Measurements from ENCODE around the gene SLC28A1. TPM values are rescaled to one million over a fixed set of nuclear protein-coding genes. Genes with fewer than 3 reads are reported as not detected.

Gene SLC28A1
- total RNA-seq, 2 experiments from 2014 or later = not detected

- Histone ChIP-seq H3K9me2 (ENCODE audit: insufficient read depth, low read length) (no peaks in the 10 kb centered on the region), H3K27ac (ENCODE audit: low read depth, low read length, poor library complexity, severe bottlenecking) (no peak overlapping the region), H3K4me1 (ENCODE audit: insufficient read depth, low read length, poor library complexity, severe bottlenecking) (no peaks in the 10 kb centered on the region), H2AFZ (ENCODE audit: low read length) (no peak overlapping the region), H3K4me2 (ENCODE audit: low read length) (no peak overlapping the region), H4K20me1 (ENCODE audit: insufficient read depth, low read length) (no peaks in the 10 kb centered on the region), H3K79me2 (ENCODE audit: insufficient read depth, low read depth, low read length) (no peaks in the 10 kb centered on the region), H3K4me3 (ENCODE audit: low read depth, low read length, poor library complexity, severe bottlenecking) (no peak overlapping the region), H3K9me3 (ENCODE audit: low read length) (no peaks in the 10 kb centered on the region), H3K36me3 (ENCODE audit: insufficient read depth, low read length) (no peaks in the 10 kb centered on the region)
- POLR2A ChIA-PET = no interaction called here
- CTCF ChIA-PET (ENCODE audit: unreplicated experiment) = no interaction called here
- intact Hi-C loops (cut with micrococcal nuclease; ENCODE audit: unreplicated experiment) = no loop called here
- BruUV-seq (replicated peaks) = no TSS peak
- TF ChIP-seq EZH2phosphoT487 (IDR thresholded peaks at IDR 0.05; ENCODE audit: borderline replicate concordance, low read depth, low read length) = no peak
- no peak for TF ChIP-seq CTCF (conservative IDR thresholded peaks at IDR 0.05; ENCODE audit: low read length)
- no peak for DNase-seq (ENCODE audit: low spot score)
Observed at GRCh38 chr15:84892786-84893307, 8.4 kb downstream of the SLC28A1 start.

- no peak overlapping the region for H2AFZ ChIP-seq (ENCODE audit: low read length)
- no peak overlapping the region for H3K4me3 ChIP-seq (ENCODE audit: low read depth, low read length, poor library complexity, severe bottlenecking)
- H3K9me2 ChIP-seq (ENCODE audit: insufficient read depth, low read length) = no peaks in the 10 kb centered on the region
- no peak overlapping the region for H3K27ac ChIP-seq (ENCODE audit: low read depth, low read length, poor library complexity, severe bottlenecking)
- ChIA-PET POLR2A (interaction anchor here (0.7 kb wide), 1 partner anchor 26 kb away, joined by 4 read pairs; no protein-coding TSS in a partner anchor), CTCF (ENCODE audit: unreplicated experiment) (no interaction called here)
- H3K36me3 ChIP-seq (ENCODE audit: insufficient read depth, low read length) = no peaks in the 10 kb centered on the region
- BruUV-seq (replicated peaks) = no TSS peak
- H3K4me2 ChIP-seq (ENCODE audit: low read length) = no peak overlapping the region
- H3K79me2 ChIP-seq (ENCODE audit: insufficient read depth, low read depth, low read length) = no peaks in the 10 kb centered on the region
- H4K20me1 ChIP-seq (ENCODE audit: insufficient read depth, low read length) = no peaks in the 10 kb centered on the region
- DNase-seq (ENCODE audit: low spot score) = no peak
- TF ChIP-seq CTCF (conservative IDR thresholded peaks at IDR 0.05; ENCODE audit: low read length) = no peak
- no peak for TF ChIP-seq EZH2phosphoT487 (IDR thresholded peaks at IDR 0.05; ENCODE audit: borderline replicate concordance, low read depth, low read length)
- intact Hi-C loops (cut with micrococcal nuclease; ENCODE audit: unreplicated experiment) = no loop called here
- H3K4me1 ChIP-seq (ENCODE audit: insufficient read depth, low read length, poor library complexity, severe bottlenecking) = no peaks in the 10 kb centered on the region
- no peaks in the 10 kb centered on the region for H3K9me3 ChIP-seq (ENCODE audit: low read length)
Observed at GRCh38 chr15:84893607-84894006, 9.1 kb downstream of the SLC28A1 start.

DNA sequence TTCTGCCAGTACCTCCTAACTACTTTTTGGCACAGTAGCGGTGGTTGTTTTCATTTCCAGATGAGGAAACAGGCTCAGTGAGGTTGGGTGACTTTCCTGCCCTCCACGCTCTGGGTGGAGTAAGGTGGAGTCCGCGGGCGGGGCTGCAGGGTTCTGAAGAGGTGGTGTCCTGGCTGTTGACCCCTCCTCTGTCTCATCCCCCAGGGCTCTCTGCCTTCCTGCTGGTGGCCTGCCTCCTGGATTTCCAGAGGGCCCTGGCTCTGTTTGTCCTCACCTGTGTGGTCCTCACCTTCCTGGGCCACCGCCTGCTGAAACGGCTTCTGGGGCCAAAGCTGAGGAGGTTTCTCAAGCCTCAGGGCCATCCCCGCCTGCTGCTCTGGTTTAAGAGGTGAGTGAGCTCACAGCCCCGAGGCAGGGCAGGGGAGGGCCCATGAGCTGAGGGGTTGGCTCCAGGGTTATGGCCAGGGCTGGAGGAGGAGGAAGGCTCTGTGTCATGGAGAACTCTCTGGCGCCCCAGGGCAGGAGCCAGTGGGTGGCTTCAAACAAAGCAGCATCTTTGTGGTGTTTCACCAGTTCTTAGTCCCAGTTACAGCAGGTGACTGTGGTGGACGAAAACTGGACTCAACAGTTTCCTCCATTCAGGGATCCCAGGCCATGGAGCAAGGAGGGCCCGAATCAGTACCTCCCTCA lies 10.4 kb downstream of the SLC28A1 start:
- no peaks in the 10 kb centered on the region for H3K9me3 ChIP-seq (ENCODE audit: low read length)

More for the DNA sequence above, 10.4 kb downstream of the SLC28A1 start:
- ChIA-PET CTCF (ENCODE audit: unreplicated experiment) (no interaction called here), POLR2A (no interaction called here)
- Histone ChIP-seq H3K27ac (ENCODE audit: low read depth, low read length, poor library complexity, severe bottlenecking) (no peak overlapping the region), H3K4me3 (ENCODE audit: low read depth, low read length, poor library complexity, severe bottlenecking) (no peak overlapping the region), H3K79me2 (ENCODE audit: insufficient read depth, low read depth, low read length) (no peaks in the 10 kb centered on the region), H4K20me1 (ENCODE audit: insufficient read depth, low read length) (no peaks in the 10 kb centered on the region), H3K4me2 (ENCODE audit: low read length) (no peak overlapping the region), H3K9me2 (ENCODE audit: insufficient read depth, low read length) (no peaks in the 10 kb centered on the region), H3K36me3 (ENCODE audit: insufficient read depth, low read length) (no peaks in the 10 kb centered on the region), H2AFZ (ENCODE audit: low read length) (no peak overlapping the region), H3K4me1 (ENCODE audit: insufficient read depth, low read length, poor library complexity, severe bottlenecking) (no peaks in the 10 kb centered on the region)
- BruUV-seq (replicated peaks) = no TSS peak
- no peak for DNase-seq (ENCODE audit: low spot score)
- intact Hi-C loops (cut with micrococcal nuclease; ENCODE audit: unreplicated experiment) = no loop called here
- TF ChIP-seq CTCF (conservative IDR thresholded peaks at IDR 0.05; ENCODE audit: low read length) = no peak
- no peak for TF ChIP-seq EZH2phosphoT487 (IDR thresholded peaks at IDR 0.05; ENCODE audit: borderline replicate concordance, low read depth, low read length)

Data from OCI-LY7 (cell line).